H9 (cell line): ENCODE data around the gene OR12D1. TPM values are rescaled to one million over a fixed set of nuclear protein-coding genes. Genes with fewer than 3 reads are reported as not detected.

Experiments
- DNase-seq: peaks from one replicate; pipeline ENCODE4 v3.0.0-alpha.2; 2017
- H2AFZ ChIP-seq: one replicate; pipeline ENCODE4 v1.6.1; 2013; ENCODE audit warnings: mild to moderate bottlenecking, low read length, control low read depth, moderate library complexity
- H2AK5ac ChIP-seq: 2 replicates; pipeline ENCODE4 v1.6.1; 2013; ENCODE audit warnings: low read length, control low read depth, mixed read lengths; ENCODE audit not compliant: insufficient read length
- H2BK120ac ChIP-seq: one replicate; pipeline ENCODE4 v1.6.1; 2013; ENCODE audit warnings: low read depth, mild to moderate bottlenecking, low read length, control low read depth, inconsistent platforms; ENCODE audit not compliant: poor library complexity, severe bottlenecking
- H2BK12ac ChIP-seq: 2 replicates; pipeline ENCODE4 v1.6.1; 2013; ENCODE audit warnings: low read length, control low read depth, mixed read lengths, low read depth; ENCODE audit not compliant: insufficient read length
- H2BK15ac ChIP-seq: 2 replicates; pipeline ENCODE4 v1.6.1; 2013; ENCODE audit warnings: low read depth, low read length, control low read depth
- H2BK20ac ChIP-seq: one replicate; pipeline ENCODE4 v1.6.1; 2013; ENCODE audit warnings: low read depth, mild to moderate bottlenecking, low read length, control low read depth, inconsistent platforms; ENCODE audit not compliant: poor library complexity, severe bottlenecking
- H2BK5ac ChIP-seq: 2 replicates; pipeline ENCODE4 v1.6.1; 2013; ENCODE audit warnings: low read length, control low read depth, mixed read lengths; ENCODE audit not compliant: insufficient read length
- H3K14ac ChIP-seq: 2 replicates; pipeline ENCODE4 v1.6.1; 2013; ENCODE audit warnings: low read length, control low read depth; ENCODE audit not compliant: insufficient read depth
- H3K18ac ChIP-seq: 2 replicates; pipeline ENCODE4 v1.6.1; 2013; ENCODE audit warnings: low read depth, mild to moderate bottlenecking, mixed read lengths, low read length, control low read depth; ENCODE audit not compliant: insufficient read length
- H3K23ac ChIP-seq: 2 replicates; pipeline ENCODE4 v1.6.1; 2013; ENCODE audit warnings: low read length, control low read depth, mixed read lengths, low read depth; ENCODE audit not compliant: insufficient read length
- H3K23me2 ChIP-seq: 2 replicates; pipeline ENCODE4 v1.6.1; 2013; ENCODE audit warnings: low read depth, mild to moderate bottlenecking, mixed read lengths, low read length, control low read depth; ENCODE audit not compliant: insufficient read length, poor library complexity, severe bottlenecking
- H3K27ac ChIP-seq: 2 replicates; pipeline ENCODE4 v1.5.1; 2013; ENCODE audit warnings: low read length, control low read depth, mixed read lengths, low read depth; ENCODE audit not compliant: insufficient read length
- H3K27me3 ChIP-seq: 2 replicates; pipeline ENCODE4 v1.6.1; 2013; ENCODE audit warnings: low read length, control low read depth, inconsistent platforms; ENCODE audit not compliant: insufficient read depth
- H3K4ac ChIP-seq: 2 replicates; pipeline ENCODE4 v1.6.1; 2013; ENCODE audit warnings: low read depth, mild to moderate bottlenecking, control low read depth, inconsistent platforms, low read length, moderate library complexity
- H3K4me1 ChIP-seq: 2 replicates; pipeline ENCODE4 v1.6.1; 2013; ENCODE audit warnings: low read length, control low read depth, inconsistent platforms; ENCODE audit not compliant: insufficient read depth
- H3K4me2 ChIP-seq: 2 replicates; pipeline ENCODE4 v1.6.1; 2013; ENCODE audit warnings: low read length, control low read depth, mixed read lengths; ENCODE audit not compliant: insufficient read length, insufficient read depth
- H3K56ac ChIP-seq: 2 replicates; pipeline ENCODE4 v1.6.1; 2013; ENCODE audit warnings: low read depth, mild to moderate bottlenecking, mixed read lengths, low read length, control low read depth; ENCODE audit not compliant: insufficient read length
- H3K79me1 ChIP-seq: 2 replicates; pipeline ENCODE4 v1.6.1; 2013; ENCODE audit warnings: low read depth, mild to moderate bottlenecking, moderate library complexity, low read length, control low read depth, inconsistent platforms; ENCODE audit not compliant: insufficient read depth, poor library complexity, severe bottlenecking
- H3K79me2 ChIP-seq: 2 replicates; pipeline ENCODE4 v1.6.1; 2013; ENCODE audit warnings: low read length, control low read depth, inconsistent platforms; ENCODE audit not compliant: insufficient read depth
- H3K9ac ChIP-seq: 2 replicates; pipeline ENCODE4 v1.6.1; 2013; ENCODE audit warnings: low read length, control low read depth, mixed read lengths; ENCODE audit not compliant: insufficient read length; ENCODE audit errors: extremely low read depth
- H3K9me3 ChIP-seq: one replicate; pipeline ENCODE4 v1.6.1; 2013; ENCODE audit warnings: low read depth, low read length, inconsistent platforms; ENCODE audit not compliant: control insufficient read depth
- H3T11ph ChIP-seq: one replicate; pipeline ENCODE4 v1.6.1; 2013; ENCODE audit warnings: mild to moderate bottlenecking, low read length, control low read depth, inconsistent platforms
- H4K20me1 ChIP-seq: one replicate; pipeline ENCODE4 v1.6.1; 2013; ENCODE audit not compliant: control insufficient read depth, insufficient read length, insufficient read depth
- H4K5ac ChIP-seq: 2 replicates; pipeline ENCODE4 v1.6.1; 2013; ENCODE audit warnings: low read depth, mild to moderate bottlenecking, mixed read lengths, low read length, control low read depth; ENCODE audit not compliant: insufficient read length
- H4K8ac ChIP-seq: replicated peaks from 2 replicates; pipeline ENCODE4 v1.6.1; 2013; ENCODE audit warnings: low read length, control low read depth, mixed read lengths, low read depth; ENCODE audit not compliant: insufficient read length
- H4K91ac ChIP-seq: 2 replicates; pipeline ENCODE4 v1.6.1; 2013; ENCODE audit warnings: low read depth, mild to moderate bottlenecking, moderate library complexity, mixed read lengths, low read length, control low read depth; ENCODE audit not compliant: insufficient read length
- H3K27ac Mint-ChIP-seq, 3 experiments: 2 replicates in 2 of 3; 3 replicates in 1 of 3; pipeline ENCODE4 v1.8.0; 2020 to 2021; ENCODE audit warnings: mixed read lengths in 3 of 3, mild to moderate bottlenecking in 1 of 3, moderate library complexity in 1 of 3
- H3K27me3 Mint-ChIP-seq: 2 replicates; pipeline ENCODE4 v1.8.0; 2021; ENCODE audit warnings: low read depth, mild to moderate bottlenecking, moderate library complexity, mixed read lengths
- H3K36me3 Mint-ChIP-seq, 3 experiments: 2 replicates in 2 of 3; 3 replicates in 1 of 3; pipeline ENCODE4 v1.8.0; 2020 to 2021; ENCODE audit warnings: low read depth in 3 of 3, mixed read lengths in 3 of 3; ENCODE audit not compliant: insufficient read depth in 1 of 3
- H3K4me1 Mint-ChIP-seq, 2 experiments: 2 replicates each; pipeline ENCODE4 v1.8.0; 2020; ENCODE audit warnings: mixed read lengths in 2 of 2
- H3K4me3 Mint-ChIP-seq, 2 experiments: 2 replicates in 1 of 2; 3 replicates in 1 of 2; pipeline ENCODE4 v1.8.0; 2020 to 2021; ENCODE audit warnings: mild to moderate bottlenecking in 2 of 2, mixed read lengths in 2 of 2, moderate library complexity in 1 of 2
- H3K9me3 Mint-ChIP-seq, 2 experiments: 2 replicates in 1 of 2; 3 replicates in 1 of 2; pipeline ENCODE4 v1.8.0; 2020; ENCODE audit warnings: mild to moderate bottlenecking in 2 of 2, mixed read lengths in 2 of 2, moderate library complexity in 1 of 2
- WGBS: extraction: QIAGEN DNeasy Blood & Tissue Kit; methylation state at CpG from one replicate; pipeline ENCODE4 v1.1.7; 2013; ENCODE audit warnings: missing lambda C conversion rate, low lambda C conversion rate, mixed read lengths; ENCODE audit not compliant: insufficient read length; ENCODE audit errors: extremely low coverage; 5-methylcytosine and 5-hydroxymethylcytosine counted together
- total RNA-seq: library from RNA; stranded (reverse); gene quantifications from 2 replicates; pipeline ENCODE4 v1.2.1, GENCODE V29; 2021
- TF ChIP-seq, protein P1 (sequence below): fragments of 200-600 bp; sonication (generic); conservative IDR thresholded peaks from 3 replicates; pipeline ENCODE4 v1.8.0; 2021; ENCODE audit warnings: antibody characterized with exemption, mild to moderate bottlenecking

The OR12D1 gene
- total RNA-seq, 1 experiment from 2014 or later, result not detected

DNA sequence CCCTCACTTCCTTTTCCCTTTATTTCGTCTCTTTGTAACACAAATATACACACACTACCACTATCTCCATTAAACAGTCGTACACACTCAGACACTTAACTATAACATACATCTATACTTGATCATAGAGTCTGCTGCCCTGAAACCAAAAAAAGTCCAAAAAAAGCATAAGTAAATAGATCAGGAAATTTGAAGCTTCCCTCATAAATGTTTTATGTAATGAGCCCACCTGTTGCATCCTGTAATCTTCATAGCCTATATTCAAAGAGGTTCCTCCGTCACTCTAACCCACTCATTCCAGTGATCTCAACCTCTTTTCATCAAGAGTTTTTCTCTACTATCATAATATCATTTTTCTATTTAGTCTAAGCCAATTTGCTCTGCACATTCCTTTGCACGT, 26.2 kb upstream of the OR12D1 start:
- Mint-ChIP-seq H3K27ac (no peak overlapping the region), H3K4me1 (no peaks in the 10 kb centered on the region), H3K36me3 (no peaks in the 10 kb centered on the region), H3K4me3 (no peak overlapping the region), H3K27me3 (peaks cover 1% of the 10 kb centered on the region; the same call in 1 of the 2 replicates), H3K9me3 (no peaks in the 10 kb centered on the region)
- no peak overlapping the region for H2AFZ ChIP-seq
- TF ChIP-seq, protein P1, sequence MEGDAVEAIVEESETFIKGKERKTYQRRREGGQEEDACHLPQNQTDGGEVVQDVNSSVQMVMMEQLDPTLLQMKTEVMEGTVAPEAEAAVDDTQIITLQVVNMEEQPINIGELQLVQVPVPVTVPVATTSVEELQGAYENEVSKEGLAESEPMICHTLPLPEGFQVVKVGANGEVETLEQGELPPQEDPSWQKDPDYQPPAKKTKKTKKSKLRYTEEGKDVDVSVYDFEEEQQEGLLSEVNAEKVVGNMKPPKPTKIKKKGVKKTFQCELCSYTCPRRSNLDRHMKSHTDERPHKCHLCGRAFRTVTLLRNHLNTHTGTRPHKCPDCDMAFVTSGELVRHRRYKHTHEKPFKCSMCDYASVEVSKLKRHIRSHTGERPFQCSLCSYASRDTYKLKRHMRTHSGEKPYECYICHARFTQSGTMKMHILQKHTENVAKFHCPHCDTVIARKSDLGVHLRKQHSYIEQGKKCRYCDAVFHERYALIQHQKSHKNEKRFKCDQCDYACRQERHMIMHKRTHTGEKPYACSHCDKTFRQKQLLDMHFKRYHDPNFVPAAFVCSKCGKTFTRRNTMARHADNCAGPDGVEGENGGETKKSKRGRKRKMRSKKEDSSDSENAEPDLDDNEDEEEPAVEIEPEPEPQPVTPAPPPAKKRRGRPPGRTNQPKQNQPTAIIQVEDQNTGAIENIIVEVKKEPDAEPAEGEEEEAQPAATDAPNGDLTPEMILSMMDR, result no peak
- H3K4me2 ChIP-seq, result no peak overlapping the region
- no peak overlapping the region for H4K5ac ChIP-seq
- no peaks in the 10 kb centered on the region for H3K79me1 ChIP-seq
- no peak overlapping the region for H3K27ac ChIP-seq
- H2BK12ac ChIP-seq, result no peak overlapping the region
- no peak overlapping the region for H3K4ac ChIP-seq
- H3K4me1 ChIP-seq, result no peaks in the 10 kb centered on the region
- no peak overlapping the region for H4K8ac ChIP-seq
- no peaks in the 10 kb centered on the region for H3K79me2 ChIP-seq
- no peaks in the 10 kb centered on the region for H4K20me1 ChIP-seq
- no peaks in the 10 kb centered on the region for H3K23me2 ChIP-seq
- no peaks in the 10 kb centered on the region for H3K9me3 ChIP-seq
- H2AK5ac ChIP-seq, result no peak overlapping the region
- no peak overlapping the region for H3K23ac ChIP-seq
- no peak overlapping the region for H3K9ac ChIP-seq
- no peak overlapping the region for H2BK15ac ChIP-seq
- H2BK20ac ChIP-seq, result no peak overlapping the region
- H2BK120ac ChIP-seq, result no peak overlapping the region
- H2BK5ac ChIP-seq, result no peak overlapping the region
- no peak overlapping the region for H3K14ac ChIP-seq
- no peak overlapping the region for H3K18ac ChIP-seq
- DNase-seq, result no peak
- H3K27me3 ChIP-seq, result no peaks in the 10 kb centered on the region
- H3T11ph ChIP-seq, result no peak overlapping the region
- no peak overlapping the region for H4K91ac ChIP-seq
- no peak overlapping the region for H3K56ac ChIP-seq
- 100% methylated on average over 2 of the region's 4 CpGs for WGBS
